Hepatocyte (in vitro differentiated cells): ENCODE measurements around the gene ERGIC1.

Experiments used
- CTCF ChIP-seq: fragments of 200-600 bp; sonication (generic); IDR thresholded peaks from 2 replicates; pipeline ENCODE4 v1.5.1; 2016; ENCODE audit warnings: antibody characterized with exemption, mild to moderate bottlenecking; ENCODE audit not compliant: poor library complexity
- EZH2 ChIP-seq: fragments of 200-600 bp; sonication (generic); IDR thresholded peaks from 2 replicates; pipeline ENCODE4 v1.6.1; 2016; ENCODE audit warnings: antibody characterized with exemption, mild to moderate bottlenecking, borderline replicate concordance
- EZH2phosphoT487 ChIP-seq: fragments of 200-600 bp; sonication (generic); IDR thresholded peaks from one replicate; pipeline ENCODE4 v1.6.1; 2018; ENCODE audit warnings: antibody characterized with exemption, mild to moderate bottlenecking, low read depth, moderate library complexity; ENCODE audit not compliant: unreplicated experiment, severe bottlenecking

- TF ChIP-seq CTCF (no peak), EZH2 (no peak), EZH2phosphoT487 (no peak)
These were observed 6.5 kb downstream of the ERGIC1 start for GRCh38 chr5:172840432-172841154.
